Chondrocyte (in vitro differentiated cells): Measurements from ENCODE around the gene HNRNPD. TPM values are rescaled to one million over a fixed set of nuclear protein-coding genes. Genes with fewer than 3 reads are reported as not detected.
A peak's percentile ranks its signal among the peaks of the same experiment; 100 is the strongest.

Experiments used
- DNase-seq: peaks from one replicate; pipeline ENCODE4 v3.0.0; 2021; ENCODE audit warnings: mixed read lengths, low spot score
- H3K27ac Mint-ChIP-seq: one replicate; pipeline ENCODE4 v1.8.0; 2021; ENCODE audit warnings: mild to moderate bottlenecking, moderate library complexity, mixed read lengths; ENCODE audit not compliant: unreplicated experiment
- H3K27me3 Mint-ChIP-seq: 2 replicates; pipeline ENCODE4 v1.8.0; 2021; ENCODE audit warnings: low read depth, mixed read lengths
- H3K36me3 Mint-ChIP-seq: 2 replicates; pipeline ENCODE4 v1.8.0; 2021; ENCODE audit warnings: low read depth, mixed read lengths
- H3K4me1 Mint-ChIP-seq: 2 replicates; pipeline ENCODE4 v1.8.0; 2021; ENCODE audit warnings: low read depth, mild to moderate bottlenecking, mixed read lengths
- H3K4me3 Mint-ChIP-seq: one replicate; pipeline ENCODE4 v1.8.0; 2021; ENCODE audit warnings: mild to moderate bottlenecking, moderate library complexity, mixed read lengths; ENCODE audit not compliant: unreplicated experiment
- H3K9me3 Mint-ChIP-seq: 2 replicates; pipeline ENCODE4 v1.8.0; 2021; ENCODE audit warnings: low read depth, mixed read lengths
- long read RNA-seq: library from polyadenylated mRNA; stranded (forward); transcript quantifications from one replicate; pipeline ENCODE4 v2.0.0, GENCODE V29; 2021
- total RNA-seq: library from RNA; stranded (reverse); gene quantifications from 3 replicates; pipeline ENCODE4 v1.2.1, GENCODE V29; 2021
- TF ChIP-seq, protein P1 (sequence below): fragments of 200-600 bp; sonication (generic); IDR thresholded peaks from 2 replicates; pipeline ENCODE4 v1.5.0; 2021; ENCODE audit warnings: antibody characterized with exemption, mild to moderate bottlenecking, moderate library complexity

Gene HNRNPD, protein sequence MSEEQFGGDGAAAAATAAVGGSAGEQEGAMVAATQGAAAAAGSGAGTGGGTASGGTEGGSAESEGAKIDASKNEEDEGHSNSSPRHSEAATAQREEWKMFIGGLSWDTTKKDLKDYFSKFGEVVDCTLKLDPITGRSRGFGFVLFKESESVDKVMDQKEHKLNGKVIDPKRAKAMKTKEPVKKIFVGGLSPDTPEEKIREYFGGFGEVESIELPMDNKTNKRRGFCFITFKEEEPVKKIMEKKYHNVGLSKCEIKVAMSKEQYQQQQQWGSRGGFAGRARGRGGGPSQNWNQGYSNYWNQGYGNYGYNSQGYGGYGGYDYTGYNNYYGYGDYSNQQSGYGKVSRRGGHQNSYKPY
- 124 to 177 TPM (median 127 TPM) in 3 replicates for total RNA-seq
- long read RNA-seq, transcript HNRNPD-203 (8 exons, 1,585 nt): major isoform, 75 of 240 reads
- long read RNA-seq, transcript HNRNPD-202 (8 exons, 1,667 nt): minor isoform, 19 of 240 reads
- long read RNA-seq, transcript HNRNPD-201 (9 exons, 3,033 nt): minor isoform, 58 of 240 reads
- long read RNA-seq, partial matches to known transcripts: 56 of 240 reads
- long read RNA-seq, other reads (novel, unspliced or antisense): 32 of 240 reads

DNA sequence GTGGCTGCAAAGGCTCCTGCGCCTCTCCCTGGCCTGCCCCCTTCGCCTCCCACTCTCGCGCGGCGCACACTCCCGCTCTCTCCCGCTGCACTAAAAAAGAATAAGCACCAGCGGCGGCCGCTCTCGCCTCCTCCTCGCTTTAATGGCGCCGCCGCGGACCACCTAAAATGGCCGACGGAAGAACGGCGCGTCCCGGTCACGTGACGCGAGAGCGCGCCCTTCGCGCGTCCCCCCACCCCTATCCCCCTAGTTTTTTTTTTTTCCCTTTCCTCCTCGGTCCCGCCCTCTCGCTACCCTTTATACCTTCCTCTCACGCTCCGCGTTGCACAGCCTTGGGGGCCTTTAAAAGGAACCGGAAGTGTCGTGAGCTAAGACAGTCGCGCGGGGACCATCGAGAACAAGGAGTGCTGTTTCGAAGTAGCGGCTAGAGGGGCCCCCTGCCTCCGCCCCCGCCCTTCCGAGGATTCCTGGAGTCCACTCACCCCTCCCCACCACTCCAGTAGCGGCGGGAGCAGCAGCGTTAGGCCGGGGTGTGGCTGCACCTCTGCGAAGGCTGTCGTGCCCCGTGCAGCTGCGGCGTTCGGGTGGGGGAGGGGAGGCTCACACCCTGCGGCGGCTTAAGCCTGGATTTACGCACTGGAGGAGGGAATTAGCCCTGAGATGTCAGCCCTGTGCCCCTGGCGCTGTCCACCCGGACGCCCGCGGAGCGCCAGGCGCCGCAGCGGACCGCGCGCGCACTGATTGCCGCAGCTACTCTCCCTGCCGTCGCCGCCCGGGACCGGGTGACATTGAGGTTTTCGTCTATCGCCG lies at the start of gene HNRNPD:
TSS of gene HNRNPD (minus strand) at position 176 of the 810 bp plus-strand sequence. CDS start 313 bp downstream, outside the sequence.
- TF ChIP-seq, protein P1, sequence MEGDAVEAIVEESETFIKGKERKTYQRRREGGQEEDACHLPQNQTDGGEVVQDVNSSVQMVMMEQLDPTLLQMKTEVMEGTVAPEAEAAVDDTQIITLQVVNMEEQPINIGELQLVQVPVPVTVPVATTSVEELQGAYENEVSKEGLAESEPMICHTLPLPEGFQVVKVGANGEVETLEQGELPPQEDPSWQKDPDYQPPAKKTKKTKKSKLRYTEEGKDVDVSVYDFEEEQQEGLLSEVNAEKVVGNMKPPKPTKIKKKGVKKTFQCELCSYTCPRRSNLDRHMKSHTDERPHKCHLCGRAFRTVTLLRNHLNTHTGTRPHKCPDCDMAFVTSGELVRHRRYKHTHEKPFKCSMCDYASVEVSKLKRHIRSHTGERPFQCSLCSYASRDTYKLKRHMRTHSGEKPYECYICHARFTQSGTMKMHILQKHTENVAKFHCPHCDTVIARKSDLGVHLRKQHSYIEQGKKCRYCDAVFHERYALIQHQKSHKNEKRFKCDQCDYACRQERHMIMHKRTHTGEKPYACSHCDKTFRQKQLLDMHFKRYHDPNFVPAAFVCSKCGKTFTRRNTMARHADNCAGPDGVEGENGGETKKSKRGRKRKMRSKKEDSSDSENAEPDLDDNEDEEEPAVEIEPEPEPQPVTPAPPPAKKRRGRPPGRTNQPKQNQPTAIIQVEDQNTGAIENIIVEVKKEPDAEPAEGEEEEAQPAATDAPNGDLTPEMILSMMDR: peak; percentile 30
- H3K27me3 Mint-ChIP-seq: no peaks in the 10 kb centered on the region
- DNase-seq: peak; percentile 98
- H3K4me1 Mint-ChIP-seq: peaks cover 48% of the 10 kb centered on the region
- H3K9me3 Mint-ChIP-seq: no peaks in the 10 kb centered on the region
- H3K36me3 Mint-ChIP-seq: peaks cover 6% of the 10 kb centered on the region
- peak within 1 kb of the TSS; percentile 100 for H3K27ac Mint-ChIP-seq
- peak within 1 kb of the TSS; percentile 97 for H3K4me3 Mint-ChIP-seq

DNA sequence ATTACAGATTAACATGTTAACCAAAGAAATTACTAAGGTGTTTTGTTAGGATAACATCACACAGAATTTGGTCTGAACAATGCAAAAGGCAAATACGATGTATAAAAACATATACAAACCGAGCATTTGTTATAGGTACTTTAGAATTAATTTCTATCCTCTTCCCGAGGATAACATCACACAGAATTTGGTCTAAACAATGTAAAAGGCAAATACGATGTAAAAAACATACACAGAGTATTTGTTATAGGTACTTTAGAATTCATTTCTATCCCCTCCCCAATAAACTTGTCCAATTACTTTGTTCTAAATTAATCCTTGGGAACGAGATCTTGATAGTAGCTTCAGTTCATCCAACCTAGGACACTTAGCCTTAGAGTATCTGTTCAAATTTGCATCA lies 48.8 kb upstream of the HNRNPD start:
- no peak for DNase-seq
- Mint-ChIP-seq H3K27ac (no peak overlapping the region), H3K4me1 (peaks cover 55% of the 10 kb centered on the region), H3K4me3 (no peak overlapping the region), H3K36me3 (peaks cover 47% of the 10 kb centered on the region), H3K27me3 (no peaks in the 10 kb centered on the region), H3K9me3 (no peaks in the 10 kb centered on the region)
- TF ChIP-seq, protein P1: no peak

DNA sequence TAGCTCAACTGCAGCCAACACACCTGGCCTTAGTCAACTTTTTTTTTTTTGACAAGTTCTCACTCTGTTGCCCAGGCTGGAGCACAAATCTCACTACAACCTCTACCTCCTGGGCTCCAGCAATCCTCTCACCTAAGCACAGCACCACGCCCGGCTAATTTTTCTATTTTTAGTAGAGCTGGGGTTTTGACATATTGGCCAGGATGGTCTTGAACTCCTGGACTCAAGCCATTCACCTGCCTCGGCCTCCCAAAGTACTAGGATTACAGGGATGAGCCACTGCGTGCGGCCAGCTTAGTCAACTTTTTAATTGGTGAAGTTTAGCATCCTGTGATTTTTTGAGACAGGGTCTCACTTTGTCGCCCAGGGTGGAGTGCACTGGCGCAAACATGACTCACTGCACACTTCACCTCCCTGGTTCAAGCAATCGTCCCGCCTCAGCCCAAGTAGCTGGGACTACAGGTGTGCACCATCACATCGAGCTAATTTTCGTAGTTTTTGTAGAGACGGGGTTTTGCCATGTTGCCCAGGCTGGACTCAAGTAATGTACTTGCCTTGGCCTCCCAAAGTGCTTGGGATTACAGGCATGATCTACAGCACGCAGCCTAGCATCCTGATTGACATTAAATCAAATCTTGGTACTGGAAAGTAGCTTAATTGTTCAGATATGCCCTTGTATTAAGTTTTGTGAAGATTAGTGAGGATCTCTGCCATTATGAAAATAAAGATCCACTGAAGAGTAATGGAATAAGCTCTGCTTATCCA lies 48.2 kb upstream of the HNRNPD start:
- TF ChIP-seq, protein P1: no peak
- H3K27ac Mint-ChIP-seq: no peak overlapping the region
- H3K9me3 Mint-ChIP-seq: no peaks in the 10 kb centered on the region
- H3K36me3 Mint-ChIP-seq: peaks cover 41% of the 10 kb centered on the region
- no peaks in the 10 kb centered on the region for H3K27me3 Mint-ChIP-seq
- no peak for DNase-seq
- peaks cover 51% of the 10 kb centered on the region for H3K4me1 Mint-ChIP-seq
- no peak overlapping the region for H3K4me3 Mint-ChIP-seq

DNA sequence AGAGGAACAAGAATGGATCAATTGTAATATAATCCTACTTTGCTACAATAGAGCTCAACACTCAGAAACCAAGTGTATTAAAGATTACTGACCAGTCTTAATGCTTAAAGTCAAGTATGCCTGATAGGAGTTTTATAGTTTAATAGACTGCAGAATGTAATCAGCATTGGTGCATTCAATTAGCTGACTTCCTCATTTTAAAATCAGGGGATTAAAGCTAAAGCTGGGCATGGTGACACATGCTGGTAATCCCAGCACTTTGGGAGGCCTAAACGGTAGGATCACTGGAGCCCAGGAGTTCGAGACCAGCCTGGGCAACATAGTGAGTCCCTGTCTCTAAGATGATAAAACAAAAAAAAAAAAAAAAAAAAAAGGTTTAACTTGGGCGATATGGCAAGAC lies 45.7 kb upstream of the HNRNPD start:
- peaks cover 35% of the 10 kb centered on the region for H3K4me1 Mint-ChIP-seq
- no peak overlapping the region for H3K4me3 Mint-ChIP-seq
- peaks cover 17% of the 10 kb centered on the region for H3K36me3 Mint-ChIP-seq
- no peak for DNase-seq
- no peaks in the 10 kb centered on the region for H3K9me3 Mint-ChIP-seq
- H3K27ac Mint-ChIP-seq: no peak overlapping the region
- no peaks in the 10 kb centered on the region for H3K27me3 Mint-ChIP-seq
- TF ChIP-seq, protein P1: no peak
